ENCODE results near the gene PIGU. TPM values are rescaled to one million over a fixed set of nuclear protein-coding genes. Genes with fewer than 3 reads are reported as not detected.

PIGU gene
- total RNA-seq, 4 donors from 2014 or later: 13.6 to 21.7 (median 16.2) TPM

DNA sequence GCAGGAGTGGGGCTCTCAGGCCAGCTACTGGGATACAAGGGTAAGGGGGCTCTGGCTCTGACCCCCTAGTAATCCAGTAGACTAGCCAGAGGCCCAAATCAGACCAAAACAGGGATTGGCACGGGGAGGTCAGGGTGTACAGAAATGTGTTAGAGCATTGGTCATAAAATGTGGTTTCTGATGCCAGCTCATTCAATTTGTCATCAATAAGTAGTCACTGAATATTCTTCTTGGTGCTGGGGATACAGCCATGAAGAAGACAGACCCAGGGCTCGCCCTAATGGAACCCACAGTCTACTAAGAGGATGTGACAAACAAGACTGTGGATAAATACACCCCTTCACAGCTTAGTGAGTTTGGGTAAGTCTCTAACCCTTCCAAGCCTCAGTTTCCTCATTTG is 107.3 kb downstream of the PIGU start:
- no peak for DNase-seq (ENCODE audit: low spot score in 2 of 2)

DNA sequence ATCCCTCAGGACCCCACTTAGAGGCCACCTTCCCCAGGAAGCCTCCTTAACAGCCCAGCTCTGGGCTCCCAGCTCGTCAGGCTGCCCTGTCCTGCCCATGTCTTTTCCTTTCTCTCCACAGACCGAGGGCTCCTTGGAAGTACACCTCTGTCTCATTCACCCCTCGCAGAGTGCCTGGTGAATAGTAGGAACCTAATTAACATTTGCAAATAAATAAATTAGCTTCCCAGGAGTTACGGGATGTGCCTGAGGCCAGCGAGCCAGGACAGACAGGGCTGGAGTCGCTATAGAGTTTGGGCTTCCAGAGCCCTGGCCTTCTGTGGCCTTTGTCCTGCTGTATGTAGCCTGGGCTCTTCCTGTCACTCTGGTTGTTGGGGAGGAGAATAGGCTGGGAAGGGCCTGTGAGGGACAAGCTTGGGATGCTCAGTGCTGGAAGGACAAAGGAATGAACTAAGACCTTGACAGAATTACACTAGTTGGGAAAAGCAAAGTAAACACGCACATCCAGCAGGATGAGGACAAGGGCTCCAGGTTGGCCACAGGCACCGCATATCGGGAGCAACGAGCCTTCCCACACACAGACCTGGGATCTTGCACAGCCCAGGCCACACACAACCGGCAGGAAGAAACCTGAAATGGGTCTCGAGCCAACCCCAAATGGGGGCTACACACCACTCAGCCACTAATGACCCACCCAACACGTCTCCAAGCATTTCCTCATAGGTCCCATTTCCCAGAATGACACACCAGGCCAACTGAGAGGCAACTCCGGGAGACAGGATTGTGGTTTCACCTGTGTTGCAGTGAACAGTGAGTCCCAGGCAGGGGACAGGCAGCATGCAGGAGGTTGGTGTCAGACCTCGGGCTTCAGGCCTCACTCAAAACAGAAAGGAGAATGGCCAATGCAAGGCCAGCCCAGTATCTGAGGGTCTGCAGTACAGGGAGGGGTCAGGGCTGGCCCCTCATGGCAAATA is 108.7 kb downstream of the PIGU start:
- Histone ChIP-seq H3K4me3 (no peak overlapping the region), H3K36me3 (peaks cover 27% of the 10 kb centered on the region), H3K27ac (no peak overlapping the region), H3K9me3 (no peaks in the 10 kb centered on the region), H3K27me3 (no peaks in the 10 kb centered on the region), H3K4me1 (no peaks in the 10 kb centered on the region)
- 95% methylated on average over 15 of the region's 15 CpGs for WGBS
- no peak for TF ChIP-seq POLR2A (IDR thresholded peaks at IDR 0.05)
- TF ChIP-seq POLR2AphosphoS5 (IDR thresholded peaks at IDR 0.05): no peak
- TF ChIP-seq EP300 (IDR thresholded peaks at IDR 0.05): no peak
- TF ChIP-seq, protein P1, sequence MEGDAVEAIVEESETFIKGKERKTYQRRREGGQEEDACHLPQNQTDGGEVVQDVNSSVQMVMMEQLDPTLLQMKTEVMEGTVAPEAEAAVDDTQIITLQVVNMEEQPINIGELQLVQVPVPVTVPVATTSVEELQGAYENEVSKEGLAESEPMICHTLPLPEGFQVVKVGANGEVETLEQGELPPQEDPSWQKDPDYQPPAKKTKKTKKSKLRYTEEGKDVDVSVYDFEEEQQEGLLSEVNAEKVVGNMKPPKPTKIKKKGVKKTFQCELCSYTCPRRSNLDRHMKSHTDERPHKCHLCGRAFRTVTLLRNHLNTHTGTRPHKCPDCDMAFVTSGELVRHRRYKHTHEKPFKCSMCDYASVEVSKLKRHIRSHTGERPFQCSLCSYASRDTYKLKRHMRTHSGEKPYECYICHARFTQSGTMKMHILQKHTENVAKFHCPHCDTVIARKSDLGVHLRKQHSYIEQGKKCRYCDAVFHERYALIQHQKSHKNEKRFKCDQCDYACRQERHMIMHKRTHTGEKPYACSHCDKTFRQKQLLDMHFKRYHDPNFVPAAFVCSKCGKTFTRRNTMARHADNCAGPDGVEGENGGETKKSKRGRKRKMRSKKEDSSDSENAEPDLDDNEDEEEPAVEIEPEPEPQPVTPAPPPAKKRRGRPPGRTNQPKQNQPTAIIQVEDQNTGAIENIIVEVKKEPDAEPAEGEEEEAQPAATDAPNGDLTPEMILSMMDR (IDR thresholded peaks at IDR 0.05): no peak
- DNase-seq (ENCODE audit: low spot score in 2 of 2): peak in 1 of 2 donors; percentile 48

More for the DNA sequence above, 107.3 kb downstream of the PIGU start:
- Histone ChIP-seq H3K4me3 (no peak overlapping the region), H3K4me1 (no peaks in the 10 kb centered on the region), H3K27ac (no peak overlapping the region), H3K27me3 (no peaks in the 10 kb centered on the region), H3K9me3 (no peaks in the 10 kb centered on the region), H3K36me3 (peaks cover 41% of the 10 kb centered on the region)
- WGBS: 93% methylated on average over 2 of the region's 2 CpGs
- TF ChIP-seq POLR2AphosphoS5 (IDR thresholded peaks at IDR 0.05) (no peak), EP300 (IDR thresholded peaks at IDR 0.05) (no peak), POLR2A (IDR thresholded peaks at IDR 0.05) (no peak)
- TF ChIP-seq, protein P1 (IDR thresholded peaks at IDR 0.05): no peak

DNA sequence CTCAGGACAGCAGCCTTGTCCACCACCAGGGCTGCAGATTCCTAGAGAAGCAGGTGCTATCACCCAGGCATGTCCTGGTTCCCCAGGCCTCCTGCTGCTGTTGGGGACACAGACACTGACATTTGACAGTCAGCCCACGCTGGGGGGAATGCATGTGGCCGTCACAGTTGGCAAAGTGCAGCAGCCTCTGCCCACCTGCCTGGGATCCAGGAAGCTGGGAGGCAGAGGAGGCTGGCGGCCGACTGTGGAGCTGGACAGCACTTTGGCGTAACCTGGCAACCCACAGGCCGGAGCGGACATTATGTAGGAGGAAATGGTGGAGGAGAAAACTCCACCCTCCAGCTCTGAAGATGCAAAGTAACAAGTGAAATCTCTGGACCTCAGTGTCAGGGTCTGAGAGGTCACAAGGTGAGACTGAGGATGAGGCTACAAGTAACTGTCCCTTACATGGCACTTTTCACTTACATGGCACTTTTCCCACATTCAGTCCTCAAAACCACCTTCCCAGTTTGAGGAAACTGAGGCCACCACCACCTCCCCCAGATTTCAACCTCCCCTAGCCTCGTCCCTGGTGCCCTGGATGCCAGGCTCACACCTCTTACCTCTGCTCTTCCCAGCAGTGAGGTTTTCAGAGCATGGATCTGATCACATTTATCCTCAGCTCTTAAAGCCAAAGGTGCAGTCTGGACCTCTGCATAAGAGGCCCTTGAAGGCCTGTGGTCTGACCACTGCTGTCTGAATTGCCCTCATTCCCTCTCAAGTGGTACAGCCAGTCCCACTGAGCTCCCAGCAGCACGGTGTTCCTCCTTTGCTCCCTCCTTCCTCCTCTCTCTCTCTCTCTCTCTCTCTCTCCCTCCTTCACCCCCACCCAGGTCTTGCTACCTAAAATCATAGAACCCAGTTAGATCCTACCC is 109.7 kb downstream of the PIGU start:
- 94% methylated on average over 9 of the region's 9 CpGs for WGBS
- DNase-seq (ENCODE audit: low spot score in 2 of 2): no peak
- H3K36me3 ChIP-seq: peaks cover 23% of the 10 kb centered on the region

DNA sequence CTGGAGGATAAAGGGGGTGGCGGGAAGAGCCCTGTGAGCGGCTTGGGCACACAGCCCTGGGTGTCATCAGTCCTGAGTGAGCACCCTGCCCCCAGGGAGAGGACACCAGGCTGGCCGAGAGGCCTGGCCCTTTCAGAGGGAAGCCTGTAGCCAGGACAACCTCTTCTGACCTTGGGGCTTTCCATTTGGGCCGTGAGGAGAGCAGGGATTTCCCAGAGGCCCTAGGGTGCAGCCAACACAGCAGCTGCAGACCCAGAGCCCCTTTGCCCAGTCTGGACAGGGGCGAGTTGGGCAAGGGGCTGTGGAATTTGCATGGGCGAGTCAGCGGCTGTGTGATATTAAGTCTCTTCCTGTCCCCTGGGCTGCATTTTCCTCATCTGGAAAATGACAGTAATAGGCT is 112.1 kb downstream of the PIGU start:
- no peaks in the 10 kb centered on the region for H3K27me3 ChIP-seq
- TF ChIP-seq POLR2A (IDR thresholded peaks at IDR 0.05) (no peak), POLR2AphosphoS5 (IDR thresholded peaks at IDR 0.05) (no peak), EP300 (IDR thresholded peaks at IDR 0.05) (no peak)
- TF ChIP-seq, protein P1 (IDR thresholded peaks at IDR 0.05): no peak
- H3K9me3 ChIP-seq: no peaks in the 10 kb centered on the region
- WGBS: 76% methylated on average over 4 of the region's 7 CpGs
- peaks cover 13% of the 10 kb centered on the region for H3K36me3 ChIP-seq
- H3K27ac ChIP-seq: no peak overlapping the region
- DNase-seq (ENCODE audit: low spot score in 2 of 2): no peak
- H3K4me3 ChIP-seq: no peak overlapping the region
- H3K4me1 ChIP-seq: peaks cover under 1% of the 10 kb centered on the region

More for the DNA sequence above, 109.7 kb downstream of the PIGU start:
- Histone ChIP-seq H3K9me3 (no peaks in the 10 kb centered on the region), H3K4me3 (no peak overlapping the region), H3K27ac (no peak overlapping the region), H3K27me3 (no peaks in the 10 kb centered on the region), H3K4me1 (no peaks in the 10 kb centered on the region)
- TF ChIP-seq EP300 (IDR thresholded peaks at IDR 0.05) (no peak), POLR2AphosphoS5 (IDR thresholded peaks at IDR 0.05) (no peak)
- TF ChIP-seq, protein P1 (IDR thresholded peaks at IDR 0.05): no peak
